ENCODE data around the gene CAPN12.

CAPN12 gene

DNA sequence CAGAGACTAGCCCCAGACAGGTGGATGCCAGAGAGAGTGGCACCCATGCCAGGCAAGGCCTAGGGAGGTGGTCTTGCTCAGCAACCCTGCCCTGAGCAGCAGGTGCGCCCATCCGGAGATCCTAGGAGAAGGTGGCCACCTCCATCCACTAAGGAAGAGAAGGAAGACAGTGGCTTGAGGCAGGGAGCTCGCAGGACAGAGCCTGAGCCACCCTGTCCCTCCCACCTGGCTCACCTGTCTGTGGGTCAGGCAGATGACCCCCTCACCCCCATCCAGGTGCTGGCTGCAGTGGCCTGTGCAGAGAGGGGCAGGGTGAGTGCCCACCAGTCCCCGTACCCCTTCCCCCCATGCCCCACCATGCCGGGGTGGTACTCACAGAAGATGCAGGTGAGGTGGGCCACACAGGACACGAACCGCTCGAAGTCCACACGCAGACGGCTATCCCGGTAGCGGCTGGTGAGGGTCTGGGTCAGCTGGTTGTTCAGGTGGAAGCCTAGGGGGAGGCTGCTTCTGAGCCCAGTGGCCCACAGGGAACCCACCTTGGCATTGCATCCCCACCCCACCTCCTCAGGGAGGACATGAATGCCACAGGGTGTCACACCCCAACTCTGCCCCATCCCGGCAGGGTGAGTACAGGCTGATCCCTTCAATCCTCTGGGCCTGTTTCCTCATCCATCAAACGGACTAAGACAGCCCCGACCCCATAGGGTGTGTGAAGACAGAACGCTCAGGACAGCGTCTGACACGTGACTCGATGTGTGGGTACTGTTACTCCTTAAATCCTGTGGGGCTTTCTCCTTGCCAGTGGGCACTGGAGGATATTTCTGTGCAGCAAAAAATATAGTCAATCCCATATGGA lies 13.3 kb downstream of the CAPN12 start:
- Histone ChIP-seq H3K36me3 (ENCODE audit: insufficient read depth, low read length) (no peaks in the 10 kb centered on the region), H3K79me2 (ENCODE audit: control insufficient read depth, insufficient read depth, low read length, unreplicated experiment) (no peaks in the 10 kb centered on the region), H3K27ac (ENCODE audit: low read depth, low read length) (no peak overlapping the region), H3K4me1 (ENCODE audit: control insufficient read depth, insufficient read depth, low read length, unreplicated experiment) (peaks cover 17% of the 10 kb centered on the region), H2AFZ (ENCODE audit: low read length, unreplicated experiment) (no peak overlapping the region), H3K27me3 (ENCODE audit: insufficient read depth, low read length) (no peaks in the 10 kb centered on the region), H3K4me3 (ENCODE audit: low read depth, low read length) (no peak overlapping the region)

GRCh38 chr19:38730470-38730730 lies 13.9 kb downstream of the CAPN12 start:
- no peaks in the 10 kb centered on the region for H3K36me3 ChIP-seq (ENCODE audit: insufficient read depth, low read length)
- no peaks in the 10 kb centered on the region for H3K79me2 ChIP-seq (ENCODE audit: control insufficient read depth, insufficient read depth, low read length, unreplicated experiment)
- no peak overlapping the region for H3K27ac ChIP-seq (ENCODE audit: low read depth, low read length)
- H2AFZ ChIP-seq (ENCODE audit: low read length, unreplicated experiment): no peak overlapping the region
- no peaks in the 10 kb centered on the region for H3K27me3 ChIP-seq (ENCODE audit: insufficient read depth, low read length)
- no peak overlapping the region for H3K4me3 ChIP-seq (ENCODE audit: low read depth, low read length)
- peaks cover 17% of the 10 kb centered on the region for H3K4me1 ChIP-seq (ENCODE audit: control insufficient read depth, insufficient read depth, low read length, unreplicated experiment)

- Histone ChIP-seq H3K4me1 (ENCODE audit: control insufficient read depth, insufficient read depth, low read length, unreplicated experiment) (peaks cover 17% of the 10 kb centered on the region), H3K27me3 (ENCODE audit: insufficient read depth, low read length) (no peaks in the 10 kb centered on the region), H3K4me3 (ENCODE audit: low read depth, low read length) (no peak overlapping the region), H3K79me2 (ENCODE audit: control insufficient read depth, insufficient read depth, low read length, unreplicated experiment) (no peaks in the 10 kb centered on the region), H3K36me3 (ENCODE audit: insufficient read depth, low read length) (no peaks in the 10 kb centered on the region), H3K27ac (ENCODE audit: low read depth, low read length) (no peak overlapping the region), H2AFZ (ENCODE audit: low read length, unreplicated experiment) (no peak overlapping the region)
These were observed 14.4 kb downstream of the CAPN12 start for GRCh38 chr19:38729653-38730469.

- H3K79me2 ChIP-seq (ENCODE audit: control insufficient read depth, insufficient read depth, low read length, unreplicated experiment): no peaks in the 10 kb centered on the region
- no peaks in the 10 kb centered on the region for H3K36me3 ChIP-seq (ENCODE audit: insufficient read depth, low read length)
- no peak overlapping the region for H3K4me3 ChIP-seq (ENCODE audit: low read depth, low read length)
- H3K27ac ChIP-seq (ENCODE audit: low read depth, low read length): no peak overlapping the region
- H2AFZ ChIP-seq (ENCODE audit: low read length, unreplicated experiment): no peak overlapping the region
- H3K27me3 ChIP-seq (ENCODE audit: insufficient read depth, low read length): no peaks in the 10 kb centered on the region
- H3K4me1 ChIP-seq (ENCODE audit: control insufficient read depth, insufficient read depth, low read length, unreplicated experiment): peaks cover 9% of the 10 kb centered on the region
These were observed 15.3 kb downstream of the CAPN12 start for GRCh38 chr19:38728752-38729541.

DNA sequence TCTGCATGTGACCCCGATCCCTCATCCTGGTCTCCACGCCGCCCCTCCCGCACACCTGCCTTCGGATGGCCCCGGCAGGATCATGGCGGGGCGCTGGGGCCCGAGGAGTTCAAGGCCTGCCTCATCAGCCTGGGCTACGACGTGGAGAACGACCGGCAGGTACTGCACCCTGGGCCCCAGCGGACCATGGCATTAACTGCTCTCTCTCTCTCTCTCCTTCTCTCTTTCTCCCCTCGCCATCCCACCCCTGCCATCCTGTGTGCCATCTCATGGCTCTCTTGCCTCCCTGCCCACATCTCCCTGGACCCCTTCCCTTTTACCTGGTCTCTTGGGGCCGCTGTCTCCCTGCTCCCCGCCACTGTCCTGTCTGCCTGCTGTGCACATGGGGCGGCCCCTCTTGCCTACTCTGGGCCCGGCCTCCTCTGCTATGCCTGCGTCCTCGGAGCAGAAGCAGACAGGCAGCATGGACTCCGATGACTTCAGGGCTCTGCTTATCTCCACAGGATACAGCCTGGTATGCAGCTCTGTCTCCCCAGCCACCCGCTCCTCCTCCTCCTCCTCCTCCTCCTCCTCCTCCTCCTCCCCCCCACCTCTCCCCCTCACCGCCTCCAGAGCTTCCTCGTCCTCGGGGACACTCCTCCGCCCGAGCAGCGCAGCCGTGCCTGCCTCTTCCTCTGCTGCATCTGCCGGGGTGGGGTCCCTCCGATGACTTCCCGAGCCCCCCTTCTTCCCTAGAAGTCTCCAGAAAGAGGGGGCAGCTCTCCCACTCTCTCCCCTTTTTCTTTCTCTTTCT lies 16.2 kb downstream of the CAPN12 start:
- no peaks in the 10 kb centered on the region for H3K36me3 ChIP-seq (ENCODE audit: insufficient read depth, low read length)
- H3K4me3 ChIP-seq (ENCODE audit: low read depth, low read length): no peak overlapping the region
- H3K79me2 ChIP-seq (ENCODE audit: control insufficient read depth, insufficient read depth, low read length, unreplicated experiment): no peaks in the 10 kb centered on the region
- H3K4me1 ChIP-seq (ENCODE audit: control insufficient read depth, insufficient read depth, low read length, unreplicated experiment): no peaks in the 10 kb centered on the region
- no peak overlapping the region for H3K27ac ChIP-seq (ENCODE audit: low read depth, low read length)
- H2AFZ ChIP-seq (ENCODE audit: low read length, unreplicated experiment): no peak overlapping the region
- no peaks in the 10 kb centered on the region for H3K27me3 ChIP-seq (ENCODE audit: insufficient read depth, low read length)

GRCh38 chr19:38727306-38727867 lies 16.9 kb downstream of the CAPN12 start:
- Histone ChIP-seq H3K79me2 (ENCODE audit: control insufficient read depth, insufficient read depth, low read length, unreplicated experiment) (no peaks in the 10 kb centered on the region), H2AFZ (ENCODE audit: low read length, unreplicated experiment) (no peak overlapping the region), H3K4me1 (ENCODE audit: control insufficient read depth, insufficient read depth, low read length, unreplicated experiment) (no peaks in the 10 kb centered on the region), H3K36me3 (ENCODE audit: insufficient read depth, low read length) (no peaks in the 10 kb centered on the region), H3K27me3 (ENCODE audit: insufficient read depth, low read length) (no peaks in the 10 kb centered on the region), H3K27ac (ENCODE audit: low read depth, low read length) (no peak overlapping the region), H3K4me3 (ENCODE audit: low read depth, low read length) (no peak overlapping the region)

- no peaks in the 10 kb centered on the region for H3K36me3 ChIP-seq (ENCODE audit: insufficient read depth, low read length)
- no peak overlapping the region for H3K27ac ChIP-seq (ENCODE audit: low read depth, low read length)
- H3K4me3 ChIP-seq (ENCODE audit: low read depth, low read length): no peak overlapping the region
These were observed 17.4 kb downstream of the CAPN12 start for GRCh38 chr19:38726761-38727301.

DNA sequence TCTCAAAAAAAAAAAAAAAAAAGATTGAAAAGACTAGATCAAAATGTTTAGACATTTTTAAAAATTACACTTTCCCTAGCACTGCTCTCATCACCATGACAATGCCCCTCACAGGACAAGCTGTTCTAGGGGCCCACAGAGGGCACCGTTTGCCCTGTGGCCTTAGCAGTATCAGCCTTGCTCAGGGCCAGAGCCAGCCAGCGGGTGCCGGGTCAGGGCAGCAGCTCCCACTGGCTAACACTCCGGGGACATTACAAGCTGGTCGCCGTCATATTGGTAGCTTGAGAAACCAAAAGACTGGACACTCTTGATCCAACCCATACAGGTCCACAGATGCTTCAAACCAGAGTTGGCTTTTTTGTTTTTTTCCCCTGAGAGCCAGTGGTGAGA lies 18.0 kb downstream of the CAPN12 start:
- Histone ChIP-seq H3K27ac (ENCODE audit: low read depth, low read length) (no peak overlapping the region), H3K36me3 (ENCODE audit: insufficient read depth, low read length) (no peaks in the 10 kb centered on the region), H3K27me3 (ENCODE audit: insufficient read depth, low read length) (no peaks in the 10 kb centered on the region), H2AFZ (ENCODE audit: low read length, unreplicated experiment) (no peak overlapping the region), H3K79me2 (ENCODE audit: control insufficient read depth, insufficient read depth, low read length, unreplicated experiment) (no peaks in the 10 kb centered on the region), H3K4me3 (ENCODE audit: low read depth, low read length) (no peak overlapping the region), H3K4me1 (ENCODE audit: control insufficient read depth, insufficient read depth, low read length, unreplicated experiment) (no peaks in the 10 kb centered on the region)

More at GRCh38 chr19:38726761-38727301, 17.4 kb downstream of the CAPN12 start:
- no peaks in the 10 kb centered on the region for H3K27me3 ChIP-seq (ENCODE audit: insufficient read depth, low read length)
- no peaks in the 10 kb centered on the region for H3K79me2 ChIP-seq (ENCODE audit: control insufficient read depth, insufficient read depth, low read length, unreplicated experiment)
- H3K4me1 ChIP-seq (ENCODE audit: control insufficient read depth, insufficient read depth, low read length, unreplicated experiment): no peaks in the 10 kb centered on the region
- no peak overlapping the region for H2AFZ ChIP-seq (ENCODE audit: low read length, unreplicated experiment)

DNA sequence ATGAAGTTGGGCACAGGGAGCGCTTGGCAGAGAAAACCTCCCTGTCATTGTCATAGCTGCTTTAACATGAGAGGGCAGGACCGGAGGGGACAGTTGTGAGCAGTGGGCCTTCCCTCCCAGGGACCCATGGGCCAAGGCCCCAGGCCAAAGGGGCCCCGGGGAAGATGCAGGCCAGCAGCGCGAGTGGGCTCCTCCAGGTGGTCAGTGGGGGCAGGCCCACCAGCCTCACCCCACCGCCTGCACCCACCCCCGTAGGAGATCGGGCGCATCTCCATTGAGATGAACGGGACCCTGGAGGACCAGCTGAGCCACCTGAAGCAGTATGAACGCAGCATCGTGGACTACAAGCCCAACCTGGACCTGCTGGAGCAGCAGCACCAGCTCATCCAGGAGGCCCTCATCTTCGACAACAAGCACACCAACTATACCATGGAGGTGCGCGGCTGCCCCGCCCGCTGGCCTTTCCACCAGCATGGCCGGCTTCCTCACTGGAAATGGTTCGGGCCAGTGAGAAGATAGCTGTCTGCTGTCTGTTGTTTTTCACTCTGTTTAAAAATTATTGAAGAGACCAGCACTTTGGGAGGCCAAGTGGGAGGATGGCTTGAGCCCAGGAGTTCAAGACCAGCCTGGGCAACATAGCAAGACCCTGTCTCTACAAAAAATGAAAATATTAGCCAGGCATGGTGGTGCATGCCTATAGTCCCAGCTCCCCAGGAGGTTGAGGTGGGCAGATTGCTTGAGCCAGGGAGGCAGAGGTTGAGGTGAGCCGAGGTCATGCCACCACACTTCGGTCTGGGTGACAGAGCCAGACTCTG lies 18.6 kb downstream of the CAPN12 start:
- Histone ChIP-seq H3K4me3 (ENCODE audit: low read depth, low read length) (no peak overlapping the region), H3K27ac (ENCODE audit: low read depth, low read length) (no peak overlapping the region), H2AFZ (ENCODE audit: low read length, unreplicated experiment) (no peak overlapping the region), H3K27me3 (ENCODE audit: insufficient read depth, low read length) (no peaks in the 10 kb centered on the region), H3K4me1 (ENCODE audit: control insufficient read depth, insufficient read depth, low read length, unreplicated experiment) (no peaks in the 10 kb centered on the region), H3K36me3 (ENCODE audit: insufficient read depth, low read length) (0 out of 2 replicates have a peak, but pooled peaks cover 4% of the 10 kb centered on the region), H3K79me2 (ENCODE audit: control insufficient read depth, insufficient read depth, low read length, unreplicated experiment) (no peaks in the 10 kb centered on the region)
